GM13977 (cell line): ENCODE data around the gene MAD1L1.

Experiments
- DNase-seq: peaks from one replicate; pipeline ENCODE4 v3.0.0; 2012; ENCODE audit warnings: low spot score
- in situ Hi-C: fragments of 300-500 bp; cut with MboI; formaldehyde crosslinking; loops from one replicate; pipeline ENCODE4 v1.12.0; 2022; ENCODE audit warnings: low sequenced_read_pairs, low pct_unique_long_range_greater_than_20kb, mixed read lengths, inconsistent platforms; ENCODE audit not compliant: unreplicated experiment
- TF ChIP-seq, protein P1 (sequence below): IDR thresholded peaks from 2 replicates; pipeline ENCODE4 v1.5.1; 2012; ENCODE audit warnings: mild to moderate bottlenecking, control low read depth; ENCODE audit not compliant: insufficient read depth; ENCODE audit errors: extremely low read depth, missing control alignments

MAD1L1 gene

DNA sequence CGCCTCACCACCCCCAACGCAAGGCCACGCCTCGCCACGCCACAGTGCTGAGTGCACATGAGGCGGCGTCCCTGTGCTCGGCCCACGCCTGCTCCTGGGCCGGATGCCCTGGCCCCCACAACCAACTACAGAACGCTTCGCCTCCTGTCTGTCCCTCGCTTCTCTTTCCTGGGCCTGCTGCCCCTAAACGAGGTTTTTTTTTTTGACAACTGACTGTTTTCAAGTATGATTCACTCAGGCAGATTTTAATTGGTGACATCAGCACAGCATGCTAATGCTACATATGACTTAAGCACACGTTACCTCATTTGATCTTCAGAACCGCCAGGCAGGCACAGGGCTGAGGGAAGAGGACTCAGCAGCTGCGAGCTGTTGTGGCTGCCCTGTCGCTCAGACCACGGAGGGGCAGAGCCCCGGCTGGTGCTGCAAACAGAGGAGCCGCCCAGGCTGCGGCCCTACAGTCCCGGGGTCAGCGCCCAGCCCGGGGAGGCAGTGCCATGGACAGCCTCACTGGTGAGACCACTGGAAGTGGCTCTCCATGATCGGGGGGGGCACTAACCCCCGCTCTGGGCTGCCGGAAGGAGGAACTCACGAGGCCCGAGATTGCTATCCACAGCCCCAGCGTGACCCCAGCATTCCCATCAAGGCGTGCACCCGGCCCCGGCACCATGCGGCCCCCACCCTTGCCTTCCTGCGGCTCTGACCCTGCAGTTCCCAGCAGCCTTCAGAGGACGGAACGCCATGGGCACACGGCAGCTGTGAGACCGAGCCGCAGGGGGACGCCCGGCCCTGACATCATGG lies 212.8 kb downstream of the MAD1L1 start:
- TF ChIP-seq, protein P1, sequence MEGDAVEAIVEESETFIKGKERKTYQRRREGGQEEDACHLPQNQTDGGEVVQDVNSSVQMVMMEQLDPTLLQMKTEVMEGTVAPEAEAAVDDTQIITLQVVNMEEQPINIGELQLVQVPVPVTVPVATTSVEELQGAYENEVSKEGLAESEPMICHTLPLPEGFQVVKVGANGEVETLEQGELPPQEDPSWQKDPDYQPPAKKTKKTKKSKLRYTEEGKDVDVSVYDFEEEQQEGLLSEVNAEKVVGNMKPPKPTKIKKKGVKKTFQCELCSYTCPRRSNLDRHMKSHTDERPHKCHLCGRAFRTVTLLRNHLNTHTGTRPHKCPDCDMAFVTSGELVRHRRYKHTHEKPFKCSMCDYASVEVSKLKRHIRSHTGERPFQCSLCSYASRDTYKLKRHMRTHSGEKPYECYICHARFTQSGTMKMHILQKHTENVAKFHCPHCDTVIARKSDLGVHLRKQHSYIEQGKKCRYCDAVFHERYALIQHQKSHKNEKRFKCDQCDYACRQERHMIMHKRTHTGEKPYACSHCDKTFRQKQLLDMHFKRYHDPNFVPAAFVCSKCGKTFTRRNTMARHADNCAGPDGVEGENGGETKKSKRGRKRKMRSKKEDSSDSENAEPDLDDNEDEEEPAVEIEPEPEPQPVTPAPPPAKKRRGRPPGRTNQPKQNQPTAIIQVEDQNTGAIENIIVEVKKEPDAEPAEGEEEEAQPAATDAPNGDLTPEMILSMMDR = no peak
- in situ Hi-C loops = no loop called here
- peak; percentile 87 for DNase-seq

DNA sequence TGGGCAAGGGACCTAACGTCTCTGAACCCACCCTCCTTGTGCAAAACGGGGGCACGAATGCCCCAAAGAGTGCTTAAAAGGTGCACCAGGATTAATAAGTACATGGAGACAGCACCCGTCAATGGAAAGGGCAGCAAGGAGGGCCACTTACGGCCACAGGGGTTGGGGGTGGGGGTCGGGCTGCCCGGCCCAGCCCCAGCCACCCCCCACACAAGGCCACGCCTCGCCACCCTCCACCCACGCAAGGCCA lies 213.4 kb downstream of the MAD1L1 start:
- in situ Hi-C loops = no loop called here
- TF ChIP-seq, protein P1 = no peak
- DNase-seq = no peak

DNA sequence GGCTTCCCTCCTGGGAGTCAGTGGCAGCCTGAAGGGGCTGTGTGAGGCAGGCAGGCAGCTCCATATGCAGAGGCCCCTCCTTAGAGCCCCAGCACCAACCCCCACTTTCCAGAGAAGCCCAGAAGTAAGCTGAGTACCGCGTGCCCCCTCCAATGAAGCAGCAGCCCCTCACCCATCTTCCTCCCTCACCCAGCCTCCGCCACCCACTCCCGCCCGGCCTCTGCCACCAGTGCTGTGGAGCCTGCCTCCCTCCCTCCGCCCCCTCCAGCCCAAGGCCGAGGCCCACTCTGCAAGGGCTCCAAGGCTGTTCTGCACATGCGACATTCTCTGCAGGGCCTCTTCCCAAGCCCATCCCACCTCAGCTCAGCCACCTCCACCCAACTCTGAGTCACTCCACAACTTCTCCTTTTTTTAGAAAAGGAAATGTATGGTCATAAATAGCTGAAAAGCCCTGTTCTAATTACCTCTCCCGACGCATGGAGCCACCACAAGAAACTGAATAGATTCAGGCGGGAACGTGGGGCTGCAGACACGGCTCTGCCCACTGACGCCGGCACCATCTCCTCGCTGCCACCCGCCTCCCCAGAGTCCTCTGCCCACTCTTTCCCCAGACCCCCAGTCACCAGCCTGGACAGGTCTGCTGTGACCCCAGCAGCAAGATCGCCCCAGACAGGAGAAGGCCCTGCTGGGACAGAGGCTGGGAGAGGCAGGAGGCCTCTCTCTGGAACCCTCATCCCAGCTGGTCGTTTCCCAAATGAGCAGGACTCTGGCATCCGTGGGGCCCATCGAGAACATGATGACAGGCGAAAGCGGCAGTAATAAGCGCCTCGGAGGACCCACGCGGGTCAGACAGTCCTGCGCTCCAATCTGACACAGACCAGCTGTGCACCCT lies 213.9 kb downstream of the MAD1L1 start:
- in situ Hi-C loops = no loop called here
- TF ChIP-seq, protein P1 = no peak
- DNase-seq = no peak

DNA sequence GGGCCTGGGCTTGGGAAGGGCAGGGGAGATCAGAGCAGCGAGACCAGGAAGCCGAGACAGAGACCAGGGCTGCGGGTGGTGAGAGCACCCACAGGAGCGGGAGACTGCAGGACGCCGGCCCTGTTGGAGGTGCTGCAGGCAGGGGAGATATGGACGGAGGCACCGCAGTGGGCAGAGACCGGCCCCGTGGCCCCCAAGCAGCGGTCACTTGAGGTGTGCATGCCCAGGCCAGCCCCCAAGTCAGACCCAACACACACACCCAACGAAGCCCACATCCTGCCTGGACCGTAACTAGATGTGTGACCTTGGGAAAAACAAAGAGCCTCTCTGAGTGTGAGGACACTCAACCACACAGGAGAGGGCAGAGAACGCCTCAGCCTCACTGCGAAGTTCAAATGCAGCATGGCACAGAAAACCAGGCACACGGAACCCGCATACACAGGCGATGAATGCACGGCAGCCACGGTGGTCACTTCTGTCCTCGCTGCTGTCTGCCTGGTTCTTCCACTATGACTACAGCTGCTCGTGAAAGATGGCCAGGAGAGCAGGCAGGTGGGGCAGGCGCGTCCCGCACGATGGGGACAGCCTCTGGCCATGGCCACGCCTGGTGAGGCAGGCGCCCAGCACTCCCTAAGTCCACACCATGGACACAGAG lies 214.7 kb downstream of the MAD1L1 start:
- TF ChIP-seq, protein P1 = no peak
- no peak for DNase-seq
- in situ Hi-C loops = no loop called here

DNA sequence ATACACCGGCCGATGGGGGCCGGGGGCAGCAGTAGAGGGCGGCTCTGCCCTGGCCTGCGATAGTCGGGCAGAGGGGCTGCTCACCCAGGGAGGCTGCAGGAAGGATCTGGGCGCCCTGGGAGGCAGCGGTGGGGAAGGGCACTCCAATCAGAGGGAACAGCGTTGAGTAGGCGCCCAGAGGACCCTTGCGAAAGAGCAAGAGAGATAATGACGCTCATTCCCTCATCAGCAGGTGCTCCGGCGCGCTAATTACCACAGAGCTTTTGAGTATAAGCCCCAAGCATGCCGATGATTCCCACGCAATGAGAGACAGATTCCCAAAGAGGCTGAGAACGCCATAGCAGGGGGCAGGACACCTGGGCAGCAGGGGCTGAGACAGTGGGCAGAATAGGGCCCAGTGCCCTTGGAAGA lies 215.3 kb downstream of the MAD1L1 start:
- TF ChIP-seq, protein P1 = no peak
- DNase-seq = no peak
- in situ Hi-C loops = no loop called here

DNA sequence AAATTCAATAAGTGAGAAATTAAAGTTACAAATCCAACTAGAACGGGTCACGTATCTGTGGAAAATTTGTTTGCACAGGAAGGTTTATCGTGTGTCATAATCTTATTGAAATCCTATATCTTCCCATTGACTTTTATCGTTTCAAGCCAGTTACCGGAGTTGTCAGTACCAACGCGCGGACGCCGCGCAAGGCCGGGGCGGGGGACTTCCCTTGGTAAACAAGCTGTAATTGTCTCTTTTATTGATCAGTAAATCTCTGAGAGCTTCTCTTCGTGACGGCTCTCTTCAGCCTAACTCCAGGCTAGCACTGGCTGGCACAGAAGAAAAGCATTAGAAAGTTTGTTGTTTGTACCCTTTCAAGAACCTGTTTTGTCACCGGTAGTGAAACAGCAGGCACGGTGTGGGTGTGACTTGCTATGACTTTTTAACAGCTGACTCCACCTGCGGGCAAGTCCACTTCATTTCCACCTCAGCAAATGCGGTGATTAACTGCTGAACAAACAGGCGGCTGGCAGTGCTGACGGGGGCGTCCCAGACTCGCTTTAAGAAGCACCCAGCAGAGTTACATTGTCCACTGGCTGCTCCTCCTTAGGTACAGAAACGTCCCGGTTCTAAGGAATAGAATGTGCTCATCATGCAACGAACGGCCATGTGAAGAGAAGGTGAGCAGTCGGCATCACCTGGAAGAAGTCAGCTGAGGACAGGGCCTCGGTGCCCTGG lies 215.8 kb downstream of the MAD1L1 start:
- TF ChIP-seq, protein P1 = no peak
- in situ Hi-C loops = no loop called here
- DNase-seq = no peak
